ENCODE data around the gene MPPED1. TPM values are rescaled to one million over a fixed set of nuclear protein-coding genes. Genes with fewer than 3 reads are reported as not detected.

MPPED1 gene
- total and polyA plus RNA-seq, 2 donors (not counting 3 experiments of a cell fraction or from before 2014, with no cell fraction given) = not detected

DNA sequence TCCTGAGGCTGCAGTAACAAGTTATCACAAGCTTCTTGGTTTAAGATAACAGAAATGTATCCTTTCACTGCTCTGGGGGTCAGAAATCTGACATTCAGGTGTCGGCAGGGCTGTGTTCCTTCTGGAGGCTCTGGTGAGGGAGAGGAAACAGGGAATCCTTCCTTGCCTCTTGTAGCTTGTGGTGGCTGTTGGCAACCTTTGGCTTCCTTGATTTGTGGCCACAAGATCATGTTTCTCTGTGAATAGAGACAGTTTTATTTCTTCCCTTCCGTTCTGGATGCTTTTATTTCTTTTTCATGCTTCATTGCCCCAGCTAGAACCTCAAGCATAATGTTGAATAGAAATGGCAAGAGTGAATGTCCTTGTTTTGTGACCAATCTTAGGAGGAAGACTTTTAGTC lies 44.0 kb downstream of the MPPED1 start:
- no peak overlapping the region for H3K9ac ChIP-seq (replicated peaks; ENCODE audit: extremely low read depth, insufficient read depth, low read length)
- H3K9me3 ChIP-seq (replicated peaks; ENCODE audit: control insufficient read depth, insufficient read depth, low read length) = no peaks in the 10 kb centered on the region
- H3K4me2 ChIP-seq (ENCODE audit: insufficient read depth, low read length) = no peak overlapping the region
- no TSS peak for BruUV-seq (replicated peaks)
- POLR2A ChIA-PET = no interaction called here
- H3K4me1 ChIP-seq (ENCODE audit: control insufficient read depth, extremely low read depth, insufficient read depth, low read length) = no peaks in the 10 kb centered on the region
- H2AFZ ChIP-seq (ENCODE audit: low read depth, low read length) = no peak overlapping the region
- H3K27me3 ChIP-seq (ENCODE audit: control insufficient read depth in 2 of 2, insufficient read depth in 2 of 2, low read length in 2 of 2) = no peaks in the 10 kb centered on the region
- TF ChIP-seq EZH2 (IDR thresholded peaks at IDR 0.05; ENCODE audit: borderline replicate concordance, low read depth, low read length, severe bottlenecking) = no peak
- H3K27ac ChIP-seq (ENCODE audit: insufficient read depth, low read depth, low read length) = no peak overlapping the region
- dilution Hi-C loops (cut with MboI; ENCODE audit: extremely low pct_ligation_motif_present, low sequenced_read_pairs) (no loop called here), intact Hi-C loops (cut with micrococcal nuclease) (no loop called here)
- H3K4me3 ChIP-seq (replicated peaks in 1 of 3; ENCODE audit: insufficient read depth in 1 of 3, low read depth in 1 of 3, low read length in 3 of 3) = no peak overlapping the region
- H3K9me1 ChIP-seq (replicated peaks; ENCODE audit: control insufficient read depth, extremely low read depth, insufficient read depth, low read length) = no peaks in the 10 kb centered on the region
- H4K20me1 ChIP-seq (replicated peaks; ENCODE audit: control insufficient read depth, extremely low read depth, insufficient read depth, low read length) = no peaks in the 10 kb centered on the region
- FAIRE-seq (no peak), DNase-seq (ENCODE audit: low read depth, low spot score) (no peak)
- no peaks in the 10 kb centered on the region for H3K79me2 ChIP-seq (ENCODE audit: control insufficient read depth, insufficient read depth, low read length)
- CTCF ChIA-PET = no interaction called here
- no peaks in the 10 kb centered on the region for H3K36me3 ChIP-seq (ENCODE audit: control insufficient read depth in 2 of 2, extremely low read depth in 1 of 2, insufficient read depth in 2 of 2, low read length in 2 of 2)

GRCh38 chr22:43457002-43457401 lies 45.2 kb downstream of the MPPED1 start:
- Histone ChIP-seq H3K9me3 (replicated peaks; ENCODE audit: control insufficient read depth, insufficient read depth, low read length) (no peaks in the 10 kb centered on the region), H3K4me1 (ENCODE audit: control insufficient read depth, extremely low read depth, insufficient read depth, low read length) (no peaks in the 10 kb centered on the region), H2AFZ (ENCODE audit: low read depth, low read length) (no peak overlapping the region), H3K9ac (replicated peaks; ENCODE audit: extremely low read depth, insufficient read depth, low read length) (no peak overlapping the region), H3K27ac (ENCODE audit: insufficient read depth, low read depth, low read length) (no peak overlapping the region), H3K36me3 (ENCODE audit: control insufficient read depth in 2 of 2, extremely low read depth in 1 of 2, insufficient read depth in 2 of 2, low read length in 2 of 2) (no peaks in the 10 kb centered on the region), H3K9me1 (replicated peaks; ENCODE audit: control insufficient read depth, extremely low read depth, insufficient read depth, low read length) (no peaks in the 10 kb centered on the region), H3K4me2 (ENCODE audit: insufficient read depth, low read length) (no peak overlapping the region), H3K27me3 (ENCODE audit: control insufficient read depth in 2 of 2, insufficient read depth in 2 of 2, low read length in 2 of 2) (no peaks in the 10 kb centered on the region), H3K4me3 (replicated peaks in 1 of 3; ENCODE audit: insufficient read depth in 1 of 3, low read depth in 1 of 3, low read length in 3 of 3) (no peak overlapping the region), H4K20me1 (replicated peaks; ENCODE audit: control insufficient read depth, extremely low read depth, insufficient read depth, low read length) (no peaks in the 10 kb centered on the region), H3K79me2 (ENCODE audit: control insufficient read depth, insufficient read depth, low read length) (no peaks in the 10 kb centered on the region)
- no peak for FAIRE-seq
- POLR2A ChIA-PET = no interaction called here
- no peak for DNase-seq (ENCODE audit: low read depth, low spot score)
- CTCF ChIA-PET = no interaction called here
- dilution Hi-C loops (cut with MboI; ENCODE audit: extremely low pct_ligation_motif_present, low sequenced_read_pairs) = no loop called here
- no peak for TF ChIP-seq GATA2 (IDR thresholded peaks at IDR 0.05; ENCODE audit: insufficient read depth, insufficient read length, low read depth, low read length)
- no peak for TF ChIP-seq EZH2 (IDR thresholded peaks at IDR 0.05; ENCODE audit: borderline replicate concordance, low read depth, low read length, severe bottlenecking)
- TF ChIP-seq JUN (IDR thresholded peaks at IDR 0.05; ENCODE audit: borderline replicate concordance, insufficient read depth, insufficient read length, low read depth) = no peak
- no peak for TF ChIP-seq POLR2AphosphoS5 (IDR thresholded peaks at IDR 0.05; ENCODE audit: insufficient read depth, low read depth, low read length)
- TF ChIP-seq MAX (IDR thresholded peaks at IDR 0.05; ENCODE audit: insufficient read depth, insufficient read length) = no peak
- TF ChIP-seq, protein P1, sequence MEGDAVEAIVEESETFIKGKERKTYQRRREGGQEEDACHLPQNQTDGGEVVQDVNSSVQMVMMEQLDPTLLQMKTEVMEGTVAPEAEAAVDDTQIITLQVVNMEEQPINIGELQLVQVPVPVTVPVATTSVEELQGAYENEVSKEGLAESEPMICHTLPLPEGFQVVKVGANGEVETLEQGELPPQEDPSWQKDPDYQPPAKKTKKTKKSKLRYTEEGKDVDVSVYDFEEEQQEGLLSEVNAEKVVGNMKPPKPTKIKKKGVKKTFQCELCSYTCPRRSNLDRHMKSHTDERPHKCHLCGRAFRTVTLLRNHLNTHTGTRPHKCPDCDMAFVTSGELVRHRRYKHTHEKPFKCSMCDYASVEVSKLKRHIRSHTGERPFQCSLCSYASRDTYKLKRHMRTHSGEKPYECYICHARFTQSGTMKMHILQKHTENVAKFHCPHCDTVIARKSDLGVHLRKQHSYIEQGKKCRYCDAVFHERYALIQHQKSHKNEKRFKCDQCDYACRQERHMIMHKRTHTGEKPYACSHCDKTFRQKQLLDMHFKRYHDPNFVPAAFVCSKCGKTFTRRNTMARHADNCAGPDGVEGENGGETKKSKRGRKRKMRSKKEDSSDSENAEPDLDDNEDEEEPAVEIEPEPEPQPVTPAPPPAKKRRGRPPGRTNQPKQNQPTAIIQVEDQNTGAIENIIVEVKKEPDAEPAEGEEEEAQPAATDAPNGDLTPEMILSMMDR (IDR thresholded peaks at IDR 0.05; ENCODE audit: extremely low read depth in 1 of 2, insufficient read depth in 1 of 2, low read depth in 1 of 2, low read length in 2 of 2) = no peak
- no peak for TF ChIP-seq FOS (IDR thresholded peaks at IDR 0.05; ENCODE audit: borderline replicate concordance, insufficient read depth, low read length)
- BruUV-seq (replicated peaks) = no TSS peak
- intact Hi-C loops (cut with micrococcal nuclease) = no loop called here
